LoVo (cell line): ENCODE measurements around the gene KIDINS220.

ENCODE experiments used
- DNase-seq: peaks from one replicate; pipeline ENCODE4 v3.0.0-alpha.2; 2016; ENCODE audit warnings: low spot score

The KIDINS220 gene

DNA sequence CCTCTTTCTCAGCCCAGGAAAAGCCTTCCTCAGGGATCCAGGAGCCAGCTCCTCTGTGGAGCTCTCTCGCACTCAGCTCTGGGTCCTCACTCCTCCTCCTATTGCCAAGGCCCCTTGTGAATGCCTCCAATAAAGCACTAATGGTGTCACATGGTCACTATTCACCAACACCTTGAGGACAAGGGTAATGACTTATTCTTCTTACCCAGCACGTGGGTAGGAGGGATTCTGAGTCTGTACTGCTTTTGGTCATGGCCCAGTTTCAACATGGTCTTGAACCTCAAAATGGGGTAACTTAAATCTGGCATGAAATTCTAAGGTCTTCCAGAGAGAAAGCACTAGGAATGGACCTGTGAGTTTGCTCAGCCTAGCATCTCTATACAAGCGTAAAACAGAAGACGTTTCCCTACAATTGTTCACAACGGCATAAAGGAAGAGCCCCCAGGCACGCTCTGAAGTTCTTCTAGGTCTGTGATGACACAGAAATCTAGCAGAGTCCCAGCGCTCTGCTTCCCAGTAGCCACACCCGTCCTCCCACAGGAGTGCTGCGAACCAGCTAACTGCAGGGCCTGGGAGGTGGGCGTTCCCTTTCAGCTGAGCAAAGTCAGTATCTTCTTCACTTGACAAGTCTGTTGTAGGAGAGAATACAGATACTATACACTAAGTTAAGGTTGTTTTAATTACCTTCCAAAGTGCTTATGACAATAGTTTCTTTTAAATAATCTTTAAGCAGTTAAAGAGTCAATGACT is 14.6 kb upstream of the KIDINS220 start:
- no peak for DNase-seq

DNA sequence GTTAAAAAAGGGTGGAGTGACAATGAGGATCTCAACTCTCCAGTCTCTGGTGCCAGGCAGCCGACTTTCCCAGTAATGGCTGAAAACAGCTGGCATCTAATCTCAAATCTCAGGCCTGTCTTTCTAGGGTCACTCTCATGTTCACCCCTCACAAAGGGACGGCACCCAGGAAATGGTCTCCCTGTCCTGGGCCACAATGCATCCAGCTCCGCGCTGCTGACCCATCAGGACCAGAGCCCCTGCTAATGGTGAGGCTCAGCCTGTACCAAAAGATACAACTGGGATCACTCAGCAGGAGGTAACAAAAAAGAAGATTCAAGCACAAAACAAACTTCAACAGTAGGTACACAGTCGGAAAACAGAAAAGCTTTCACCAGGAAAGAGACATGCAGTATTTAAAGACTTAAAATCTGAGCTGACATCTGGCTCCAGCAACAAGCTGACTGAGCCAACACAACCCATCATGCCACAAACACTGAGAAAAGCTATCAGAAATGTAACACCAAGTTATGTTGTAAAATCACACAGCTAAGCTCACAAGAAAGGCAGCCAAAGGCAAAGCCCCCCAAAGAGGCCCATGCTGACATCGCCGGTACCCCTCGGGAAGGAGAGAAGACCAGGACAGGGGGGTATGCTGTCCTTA is 13.6 kb upstream of the KIDINS220 start:
- DNase-seq, result no peak

DNA sequence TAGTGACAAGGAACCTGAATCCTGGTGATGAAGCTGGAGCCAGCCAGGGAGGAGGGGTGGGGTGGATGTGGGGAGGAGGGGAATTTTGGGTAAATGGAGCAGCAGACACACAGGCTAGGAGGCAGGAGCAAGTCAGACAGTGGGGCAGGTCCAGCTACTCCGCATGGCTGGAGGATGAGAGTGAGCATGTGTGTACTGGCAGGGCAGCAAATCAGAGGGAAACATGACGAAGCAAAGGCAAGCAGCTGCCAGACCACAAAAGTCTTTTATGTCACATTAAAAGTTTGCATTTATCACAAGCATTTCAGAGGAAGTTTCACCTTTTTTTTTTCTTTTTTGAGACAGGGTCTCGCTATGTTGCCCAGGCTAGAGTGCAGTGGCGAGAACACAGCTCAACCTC is 11.9 kb upstream of the KIDINS220 start:
- no peak for DNase-seq

DNA sequence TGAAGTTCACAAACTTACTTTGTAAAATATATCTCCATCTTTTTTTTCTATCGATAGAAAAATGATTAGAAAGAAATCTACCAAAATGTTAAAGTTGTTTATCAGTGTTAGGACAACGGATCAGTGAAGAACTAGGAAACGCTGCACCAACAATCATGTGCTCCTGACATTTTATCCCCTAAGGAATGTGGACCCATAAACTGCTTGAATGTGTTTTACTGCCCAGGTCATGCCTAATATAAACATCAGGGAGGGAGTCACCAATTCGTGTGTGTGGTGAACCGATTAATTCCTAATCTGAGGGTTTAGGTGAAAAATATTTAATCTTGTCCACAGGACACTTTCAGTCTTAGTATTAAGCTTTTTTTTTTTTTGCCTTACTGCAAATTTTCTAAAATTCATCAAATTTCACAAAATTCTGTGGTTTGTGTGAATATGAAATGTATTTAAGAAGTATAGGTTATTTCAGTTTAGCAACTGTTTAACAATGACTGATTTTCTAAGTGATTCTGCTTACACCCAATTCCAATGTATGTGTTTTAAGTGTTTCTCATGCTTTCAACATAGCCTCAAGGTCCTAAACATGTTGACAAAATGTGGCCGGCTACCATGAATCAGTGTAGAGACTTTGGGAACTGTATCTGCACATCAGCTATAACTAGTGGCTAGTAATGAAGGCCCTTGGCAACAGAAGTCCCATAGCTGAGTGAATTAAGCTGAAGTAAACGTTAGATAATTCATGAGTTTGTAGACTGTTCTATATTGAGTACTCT is 11.1 kb upstream of the KIDINS220 start:
- DNase-seq, result no peak

DNA sequence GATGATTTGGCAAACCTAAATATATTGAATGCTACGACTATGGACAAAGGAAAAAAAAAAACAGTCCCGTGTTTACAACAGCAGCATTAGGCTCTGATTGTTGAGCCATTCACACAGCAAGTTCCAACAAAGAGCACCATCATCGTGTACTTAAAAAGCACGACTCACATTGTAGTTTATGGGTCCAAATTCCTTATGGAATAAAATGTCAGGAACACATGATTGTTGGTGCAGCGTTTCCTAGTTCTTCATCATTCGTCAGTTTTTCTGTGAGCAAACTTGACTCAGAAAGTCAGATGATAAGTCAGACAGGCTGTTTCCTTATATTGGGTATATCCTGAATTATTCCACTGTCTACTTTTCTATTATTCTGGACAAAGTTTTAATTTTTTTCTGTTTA is 10.0 kb upstream of the KIDINS220 start:
- no peak for DNase-seq

DNA sequence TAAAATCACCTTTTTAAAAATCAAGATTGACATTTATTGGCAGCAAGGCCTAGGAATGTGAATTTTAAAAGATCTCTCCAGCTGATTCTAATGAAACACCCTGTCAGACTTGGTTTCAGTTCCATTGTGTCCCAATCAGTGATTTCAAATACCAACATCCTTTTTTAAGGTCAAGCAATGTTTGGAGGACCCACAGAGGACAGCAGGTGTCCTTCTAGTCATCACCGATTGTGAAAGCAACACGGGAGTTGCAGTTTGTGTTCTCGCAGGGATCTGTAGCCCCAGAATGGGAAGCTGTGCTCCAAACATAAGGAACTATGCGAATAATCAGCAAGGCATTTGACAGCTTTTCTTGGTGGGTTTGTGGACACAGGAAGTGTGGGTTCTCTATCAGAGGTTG is 4.5 kb upstream of the KIDINS220 start:
- DNase-seq, result no peak

DNA sequence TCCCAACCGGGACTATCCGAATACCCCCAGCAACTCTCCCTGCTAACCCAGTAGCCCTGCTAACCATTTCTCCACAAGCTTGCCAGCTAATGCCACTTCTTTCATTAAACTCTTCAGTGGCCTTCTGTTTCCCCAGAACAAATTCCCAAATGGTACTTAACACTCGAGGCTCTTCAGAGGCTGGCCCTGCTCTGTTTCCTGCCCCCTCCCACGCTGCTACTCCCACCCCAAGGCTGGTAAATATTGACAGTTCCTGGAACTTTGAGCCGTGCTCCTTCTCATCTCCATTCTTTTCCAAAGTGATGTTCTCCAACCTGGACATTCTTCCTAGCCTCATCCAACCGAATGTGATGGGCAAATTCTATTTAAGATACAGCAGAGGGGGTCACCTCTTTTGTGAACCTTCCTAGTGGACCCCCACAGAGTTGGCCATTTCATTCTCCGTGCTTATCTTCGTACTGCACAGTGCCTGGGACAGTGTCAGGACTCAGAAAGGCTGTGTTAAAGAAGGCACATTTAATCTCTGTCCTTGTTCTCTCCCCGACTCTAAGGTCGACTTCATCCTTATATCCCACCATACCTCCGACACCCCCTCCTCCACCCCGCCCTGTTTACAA is 3.2 kb upstream of the KIDINS220 start:
- DNase-seq, result no peak

DNA sequence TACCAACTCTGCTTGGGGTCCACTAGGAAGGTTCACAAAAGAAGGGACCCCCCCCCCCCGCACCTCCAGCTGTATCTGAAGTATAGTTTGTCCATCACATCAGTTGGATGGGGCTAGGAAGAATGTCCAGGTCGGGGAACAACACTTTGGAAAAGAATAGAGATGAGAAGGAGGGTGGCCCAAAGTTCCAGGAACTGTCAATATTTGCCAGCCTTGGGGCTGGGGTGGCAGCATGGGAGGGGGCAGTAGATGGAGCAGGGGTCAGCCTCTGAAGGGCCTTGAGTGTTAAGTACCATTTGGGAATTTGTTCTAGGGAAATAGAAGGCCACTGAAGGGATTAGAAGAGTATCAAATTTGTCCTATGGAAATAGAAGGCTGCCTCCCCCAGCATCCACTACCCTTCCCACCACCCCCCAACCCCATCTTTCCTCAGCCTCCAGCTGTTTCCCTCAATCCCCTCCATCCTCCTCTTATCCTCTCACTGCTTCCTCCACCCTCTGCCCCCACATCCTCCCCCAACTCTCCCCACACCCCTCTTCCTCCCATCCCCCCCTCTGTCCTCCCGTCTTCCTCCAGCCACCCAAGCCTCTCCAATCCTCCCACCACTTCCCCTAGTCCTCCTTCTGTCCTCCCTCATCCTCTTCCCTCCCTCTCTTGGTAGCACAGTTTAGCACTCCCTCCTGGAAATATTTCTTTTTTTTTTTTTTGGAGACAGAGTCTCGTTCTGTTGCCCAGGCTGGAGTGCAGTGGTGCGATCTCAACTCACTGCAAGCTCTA is 2.0 kb upstream of the KIDINS220 start:
- no peak for DNase-seq

DNA sequence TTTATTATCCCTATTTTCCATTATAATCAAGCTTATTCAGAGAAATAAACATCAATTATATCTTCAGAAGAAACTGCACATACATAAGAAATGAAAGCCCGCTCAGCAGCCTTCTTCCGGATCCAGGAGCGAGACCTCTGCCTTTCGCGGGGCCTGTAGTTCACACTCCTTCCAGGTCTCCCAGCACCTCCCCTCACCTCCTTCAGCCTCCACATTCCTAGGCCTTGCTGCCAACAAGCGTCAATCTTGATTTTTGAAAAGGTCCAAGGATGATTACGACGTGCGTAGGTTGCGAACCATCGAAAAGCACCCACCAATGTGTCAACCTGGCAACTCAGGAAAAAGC is 355 bp upstream of the KIDINS220 start:
- DNase-seq, result no peak

DNA sequence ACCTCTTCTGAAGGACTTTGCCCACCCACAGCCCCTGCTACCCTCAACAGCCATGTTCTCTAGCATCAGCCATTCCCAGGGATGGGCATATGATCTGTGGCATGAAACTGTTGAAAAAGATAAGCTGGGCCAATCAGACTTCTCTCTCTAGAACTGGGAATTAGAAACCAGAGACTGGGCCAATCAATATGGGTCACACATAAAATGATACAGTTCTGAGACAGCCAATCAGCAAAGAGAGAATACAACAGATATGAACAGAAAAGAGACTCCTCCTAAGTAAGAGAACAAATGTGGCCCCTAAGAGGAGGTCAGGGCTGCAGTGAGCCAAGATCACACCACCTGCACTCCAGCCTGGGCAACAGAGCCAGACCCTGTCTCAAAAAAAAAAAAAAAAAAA is 2.1 kb downstream of the KIDINS220 start:
- DNase-seq, result no peak

DNA sequence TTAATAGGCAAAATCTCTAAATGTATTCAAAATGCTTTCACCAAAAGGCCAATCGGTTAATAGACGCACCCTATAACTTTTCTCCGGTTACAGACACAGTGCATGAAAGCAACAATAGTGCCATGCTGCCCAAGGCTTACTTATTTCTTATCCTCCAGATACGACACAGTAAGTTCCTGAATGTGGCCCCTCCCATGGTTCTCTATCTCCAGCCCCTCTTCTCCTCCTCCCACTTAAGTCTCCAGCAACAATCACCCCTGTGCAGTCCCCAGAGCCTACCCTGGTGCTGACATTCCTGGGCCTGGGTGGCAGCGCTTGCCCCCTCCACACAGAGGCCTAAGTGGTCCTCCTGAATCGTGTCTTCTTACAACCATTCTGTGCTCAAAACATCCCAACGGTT is 3.6 kb downstream of the KIDINS220 start:
- no peak for DNase-seq

DNA sequence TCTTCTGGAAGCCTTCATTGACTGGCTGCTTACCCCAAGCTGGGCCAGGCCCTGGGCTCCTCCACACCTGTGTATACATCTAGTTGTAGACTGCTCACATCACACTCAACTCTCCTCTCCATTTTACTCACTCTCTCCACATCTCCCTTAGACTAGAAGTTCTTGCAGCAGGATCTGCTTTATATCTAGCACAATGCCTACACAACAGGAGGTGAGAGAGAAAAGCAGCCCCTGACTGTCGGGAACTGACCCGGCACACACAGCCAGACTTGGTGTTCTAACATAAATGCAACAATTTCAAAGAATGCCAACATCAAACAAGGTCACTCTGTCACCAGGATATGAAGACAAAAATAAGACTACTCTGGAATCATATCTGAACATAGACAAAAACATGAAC is 5.9 kb downstream of the KIDINS220 start:
- DNase-seq, result no peak

DNA sequence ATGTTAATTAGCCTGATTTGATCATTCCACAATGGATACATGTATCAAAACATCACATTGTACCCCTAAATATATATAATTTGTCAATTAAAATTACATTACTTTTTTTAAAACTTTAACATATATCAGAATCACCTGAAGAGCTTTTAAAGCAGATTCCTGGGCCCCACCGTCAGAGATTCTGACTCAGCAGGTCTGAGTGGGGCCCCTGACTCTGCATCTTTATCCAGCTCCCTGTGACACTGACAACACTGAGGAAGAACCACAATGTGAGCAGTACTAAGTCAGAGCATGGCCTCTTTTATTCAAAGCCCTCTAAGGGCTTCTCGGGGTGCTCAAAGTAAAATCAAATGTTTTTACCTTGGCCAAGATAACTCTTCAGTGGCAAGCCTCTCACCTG is 9.7 kb downstream of the KIDINS220 start:
- no peak for DNase-seq

DNA sequence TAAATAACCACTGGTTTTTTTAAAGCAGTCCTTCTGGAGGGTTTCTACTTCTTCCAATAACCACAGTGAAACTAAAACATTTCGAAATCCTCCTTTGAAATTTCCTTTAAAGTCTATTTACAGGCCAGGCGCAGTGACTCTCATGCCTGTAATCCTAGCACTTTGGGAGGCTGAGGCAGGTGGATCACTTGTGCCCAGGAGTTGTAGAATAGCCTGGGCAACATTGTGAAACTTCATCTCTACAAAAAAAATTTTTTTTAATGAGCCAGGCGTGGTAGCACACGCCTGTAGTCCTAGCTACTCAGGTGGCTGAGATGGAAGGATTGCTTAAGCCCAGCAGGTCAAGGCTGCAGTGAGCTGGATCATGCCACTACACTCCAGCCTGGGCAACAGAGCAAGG is 15.2 kb downstream of the KIDINS220 start:
- DNase-seq, result no peak

DNA sequence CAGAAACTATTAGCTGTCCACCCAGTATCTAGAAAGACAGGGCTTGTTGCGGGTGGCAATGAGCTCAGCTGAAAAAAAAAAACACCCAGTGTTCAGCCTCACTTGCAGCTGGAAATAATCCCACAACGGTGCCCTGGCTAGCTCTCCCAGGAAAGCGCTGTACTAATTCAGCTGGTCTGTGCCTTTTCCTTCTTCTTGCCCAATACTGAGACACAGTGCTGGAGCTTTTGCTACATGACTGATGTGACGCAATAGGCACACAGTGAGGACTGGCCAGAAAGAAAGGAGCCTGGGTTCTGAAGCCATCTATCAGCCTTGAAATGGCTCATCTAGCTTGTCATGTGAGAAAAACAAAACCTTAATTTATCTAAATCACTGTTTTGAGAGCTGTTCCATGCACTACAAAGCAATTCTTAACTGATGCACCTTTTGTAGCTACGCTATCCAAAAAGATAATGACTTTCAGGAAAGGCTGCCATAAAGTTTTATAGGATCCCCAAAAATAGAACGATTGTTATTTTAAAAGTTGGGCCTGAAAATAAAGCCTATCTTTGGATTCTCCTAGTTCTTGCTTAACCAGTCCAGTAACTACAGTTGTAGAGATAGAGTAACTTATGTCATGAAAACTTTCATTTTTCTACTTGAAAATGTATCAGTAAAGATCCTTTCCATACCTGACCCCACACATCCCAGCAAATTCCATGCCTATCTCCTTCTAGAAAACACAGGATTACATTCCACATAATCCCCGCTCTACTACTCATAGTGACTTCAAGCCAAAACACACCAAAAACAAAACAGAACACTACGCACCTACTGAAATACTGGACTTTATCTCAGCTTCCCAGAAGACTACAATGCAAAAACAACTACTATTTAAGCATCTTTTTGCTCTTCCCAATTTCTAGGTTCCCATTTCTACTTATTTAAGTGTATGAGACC is 15.9 kb downstream of the KIDINS220 start:
- no peak for DNase-seq

DNA sequence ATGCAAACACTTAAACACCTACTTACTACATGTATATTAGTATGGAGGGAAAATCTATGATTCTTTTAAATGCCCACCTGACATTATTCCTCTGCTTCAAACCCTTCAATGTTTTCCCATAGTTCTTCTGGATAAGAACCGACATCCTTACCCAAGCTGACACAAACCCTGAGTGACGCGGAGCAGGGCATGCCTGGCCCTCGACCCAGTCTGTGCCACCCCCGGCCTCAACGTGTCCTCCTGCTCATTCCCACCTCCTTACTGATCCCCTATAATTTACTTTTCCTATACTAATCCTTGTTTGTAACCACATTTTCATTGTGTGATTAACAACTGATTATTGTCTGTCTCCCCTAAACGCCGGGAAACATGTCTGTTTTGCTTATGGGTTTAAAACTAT is 17.5 kb downstream of the KIDINS220 start:
- DNase-seq, result no peak

DNA sequence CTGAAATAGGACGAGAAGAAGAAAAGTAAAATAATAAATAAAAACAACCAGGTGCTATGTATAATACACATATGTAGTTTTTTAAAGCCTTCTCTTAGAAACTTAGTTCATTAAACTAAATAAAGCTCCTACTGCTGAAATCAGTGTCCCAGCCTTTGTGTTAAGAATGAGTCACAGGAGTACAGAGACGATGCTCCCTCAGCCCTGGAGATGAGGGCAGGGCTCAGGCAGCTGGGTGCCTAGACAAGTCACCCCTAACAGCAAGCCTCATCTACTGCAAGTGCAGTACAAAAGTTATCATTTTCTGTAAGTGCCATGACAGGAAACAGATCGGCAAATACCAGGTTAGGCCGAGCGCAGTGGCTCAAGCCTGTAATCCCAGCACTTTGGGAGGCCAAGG is 18.2 kb downstream of the KIDINS220 start:
- no peak for DNase-seq

DNA sequence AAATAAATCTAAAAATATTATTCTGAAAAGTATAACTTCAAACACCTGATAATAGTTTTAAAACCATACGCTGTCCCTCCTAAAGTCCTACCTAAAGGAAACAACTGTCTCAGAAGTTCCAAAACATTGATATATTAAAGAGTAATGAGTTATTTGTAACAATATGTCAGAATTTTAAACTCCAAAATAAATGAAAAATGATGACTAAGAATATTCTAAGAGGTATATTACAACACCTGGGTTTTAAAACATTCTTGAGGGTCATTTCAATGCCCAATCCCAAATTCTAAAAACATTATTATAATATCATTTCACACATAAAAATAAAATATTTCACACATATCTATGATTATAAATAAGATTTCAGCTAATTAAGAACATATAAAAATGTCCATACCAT is 20.2 kb downstream of the KIDINS220 start:
- no peak for DNase-seq

DNA sequence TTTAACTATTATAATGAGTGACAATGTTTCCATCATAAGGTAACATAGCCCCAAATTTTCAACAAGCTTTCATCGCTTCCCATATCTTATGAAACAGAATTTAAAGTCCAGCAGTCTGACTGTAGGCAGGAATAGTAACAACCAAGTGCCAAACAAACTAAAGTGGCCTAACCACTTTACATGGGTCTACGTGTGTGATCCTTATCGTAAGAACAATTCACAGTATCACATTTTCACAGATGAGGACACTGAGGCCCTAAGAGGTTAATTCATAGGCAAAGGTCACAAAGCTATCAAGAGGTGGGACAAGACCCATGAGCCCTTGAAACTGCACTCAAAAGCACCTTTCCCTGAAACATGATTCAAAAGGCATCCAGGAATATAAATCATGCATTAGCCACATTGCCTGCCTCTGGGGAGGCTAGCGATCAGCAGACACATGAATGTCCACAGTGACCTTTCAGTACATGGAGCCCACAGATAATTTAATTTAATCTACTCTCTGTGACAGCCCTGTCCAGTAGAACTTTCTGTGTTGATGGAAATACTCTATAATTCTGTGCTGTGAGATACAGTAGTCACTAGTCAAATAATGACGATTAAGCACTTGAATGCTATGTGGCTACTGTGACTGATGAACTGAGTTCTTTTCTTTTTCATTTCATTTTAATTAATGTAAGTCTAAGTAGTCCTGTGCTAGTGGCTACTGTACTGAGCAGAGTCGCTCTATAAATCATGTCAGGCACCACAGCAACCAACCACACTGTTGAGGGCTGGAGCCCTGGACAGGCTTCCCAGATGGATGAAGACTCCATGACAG is 30.3 kb downstream of the KIDINS220 start:
- no peak for DNase-seq
